GM20000 (cell line): Measurements from ENCODE around the gene USP11.

Experiments
- DNase-seq: peaks from one replicate; pipeline ENCODE4 v3.0.0; 2012; ENCODE audit warnings: low spot score
- CTCF ChIP-seq: IDR thresholded peaks from 2 replicates; pipeline ENCODE4 v1.5.1; 2012; ENCODE audit warnings: mild to moderate bottlenecking, control low read depth; ENCODE audit errors: extremely low read depth, missing control alignments

Gene USP11

GRCh38 chrX:47232197-47232802 lies 509 bp upstream of the USP11 start:
- no peak for TF ChIP-seq CTCF
- no peak for DNase-seq

GRCh38 chrX:47233333-47234113 lies 714 bp downstream of the USP11 start:
- TF ChIP-seq CTCF, result no peak
- peak; percentile 87 for DNase-seq

- no peak for DNase-seq
- TF ChIP-seq CTCF, result no peak
Observed at GRCh38 chrX:47234583-47234982, 1.8 kb downstream of the USP11 start.

- DNase-seq, result no peak
- TF ChIP-seq CTCF, result no peak
Observed at GRCh38 chrX:47235691-47236103, 2.9 kb downstream of the USP11 start.

GRCh38 chrX:47239199-47239598 lies 6.4 kb downstream of the USP11 start:
- DNase-seq, result no peak
- TF ChIP-seq CTCF, result no peak

GRCh38 chrX:47239898-47240545 lies 7.2 kb downstream of the USP11 start:
- DNase-seq, result no peak
- TF ChIP-seq CTCF, result no peak

GRCh38 chrX:47240619-47241018 lies 7.8 kb downstream of the USP11 start:
- no peak for DNase-seq
- TF ChIP-seq CTCF, result no peak
